COLO829 (cell line): Measurements from ENCODE around the gene ZGPAT.
"Not testable (repeated sequence)": the region's sequence is repeated elsewhere in the genome, so short reads cannot be mapped to it uniquely, and the experiment has no call there.

Experiments used
- DNase-seq: peaks from one replicate; pipeline ENCODE4 v3.0.0; 2012; ENCODE audit warnings: low spot score

Gene ZGPAT

GRCh38 chr20:63765902-63766301, 58.1 kb downstream of the ZGPAT start:
- no peak for DNase-seq

GRCh38 chr20:63766695-63767426, 59.0 kb downstream of the ZGPAT start:
- DNase-seq, result no peak

- no peak for DNase-seq
Observed at GRCh38 chr20:63767456-63767855, 59.6 kb downstream of the ZGPAT start.

DNA sequence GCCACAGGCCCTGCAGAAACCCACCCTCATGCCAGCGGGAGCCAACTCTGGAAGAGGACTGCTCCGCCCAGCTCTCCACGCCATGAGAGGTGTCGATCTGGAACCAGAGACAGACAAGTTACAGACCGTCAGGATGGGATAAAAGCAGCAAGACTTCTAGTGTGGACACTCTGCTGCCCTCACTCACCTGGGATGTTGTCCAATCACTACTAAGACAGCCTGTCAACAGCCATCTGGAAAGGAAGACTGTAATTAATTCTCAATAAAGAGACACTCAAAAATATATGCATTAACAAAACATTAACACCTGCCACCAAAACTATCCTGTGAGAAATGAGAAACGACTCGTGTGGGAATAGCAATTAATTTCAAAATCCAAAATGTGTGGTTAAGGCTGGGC, 60.0 kb downstream of the ZGPAT start:
- no peak for DNase-seq

- DNase-seq, result no peak
Observed at GRCh38 chr20:63768591-63769515, 61.0 kb downstream of the ZGPAT start.

DNA sequence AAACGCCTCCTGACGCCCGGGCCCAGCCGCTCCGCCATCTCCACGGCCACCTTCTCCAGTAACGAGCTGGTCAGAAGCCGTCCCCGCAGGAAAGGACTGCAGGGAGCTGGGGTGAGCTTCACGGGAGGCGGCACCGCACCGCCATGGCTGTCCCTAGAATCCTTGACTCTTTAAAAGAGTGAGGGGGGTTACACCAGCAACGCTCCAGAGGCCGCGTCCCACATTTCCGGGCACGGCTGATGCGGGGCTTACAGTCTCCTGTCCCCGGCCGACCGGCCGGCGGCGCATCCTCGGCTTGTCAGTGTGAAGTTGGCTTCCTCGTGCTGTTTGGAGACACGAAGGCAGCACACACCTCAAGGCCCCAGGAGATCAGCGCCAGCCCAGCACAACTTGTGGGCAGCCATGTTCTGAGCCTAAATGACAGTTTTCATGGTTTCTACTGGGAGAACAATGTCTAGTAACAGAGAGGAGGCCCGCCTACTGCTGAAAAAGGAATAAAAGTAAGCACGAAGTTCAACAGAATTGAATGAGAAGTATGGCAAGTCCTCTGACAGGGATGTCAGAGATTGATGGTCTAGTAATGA, 62.1 kb downstream of the ZGPAT start:
- no peak for DNase-seq

DNA sequence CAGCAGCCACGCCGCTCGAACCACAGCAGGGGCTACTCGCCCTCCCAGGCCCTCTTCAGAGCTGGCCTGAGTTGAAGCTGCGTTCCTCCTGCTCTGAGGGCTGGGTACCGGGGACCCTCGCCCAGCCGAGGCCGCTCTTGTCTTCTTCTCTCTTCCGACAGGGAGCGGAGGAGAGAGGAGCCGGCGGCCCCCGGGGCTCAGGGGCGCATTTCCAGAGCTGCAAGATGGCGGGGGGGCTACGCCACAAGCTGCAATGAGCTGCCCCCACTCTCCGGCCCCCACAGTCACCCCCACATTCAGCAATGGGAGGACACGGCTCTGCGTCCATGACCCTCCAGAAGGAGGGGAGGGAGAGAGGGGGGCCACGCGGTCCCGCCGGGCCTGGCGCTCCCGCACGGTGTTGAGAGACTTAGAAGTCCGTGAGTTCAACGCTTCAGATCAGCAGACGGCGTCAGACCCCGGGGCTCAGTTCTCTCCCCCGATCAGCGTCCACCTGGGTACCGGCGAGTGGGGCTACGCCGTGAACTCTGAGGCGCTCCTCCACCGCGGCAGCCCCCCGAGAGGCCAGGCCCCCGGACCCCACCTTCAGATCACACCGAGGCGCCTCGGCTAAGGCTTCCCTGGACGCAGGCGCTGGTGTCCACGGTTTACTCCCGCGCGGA, 63.3 kb downstream of the ZGPAT start:
- DNase-seq, result no peak

DNA sequence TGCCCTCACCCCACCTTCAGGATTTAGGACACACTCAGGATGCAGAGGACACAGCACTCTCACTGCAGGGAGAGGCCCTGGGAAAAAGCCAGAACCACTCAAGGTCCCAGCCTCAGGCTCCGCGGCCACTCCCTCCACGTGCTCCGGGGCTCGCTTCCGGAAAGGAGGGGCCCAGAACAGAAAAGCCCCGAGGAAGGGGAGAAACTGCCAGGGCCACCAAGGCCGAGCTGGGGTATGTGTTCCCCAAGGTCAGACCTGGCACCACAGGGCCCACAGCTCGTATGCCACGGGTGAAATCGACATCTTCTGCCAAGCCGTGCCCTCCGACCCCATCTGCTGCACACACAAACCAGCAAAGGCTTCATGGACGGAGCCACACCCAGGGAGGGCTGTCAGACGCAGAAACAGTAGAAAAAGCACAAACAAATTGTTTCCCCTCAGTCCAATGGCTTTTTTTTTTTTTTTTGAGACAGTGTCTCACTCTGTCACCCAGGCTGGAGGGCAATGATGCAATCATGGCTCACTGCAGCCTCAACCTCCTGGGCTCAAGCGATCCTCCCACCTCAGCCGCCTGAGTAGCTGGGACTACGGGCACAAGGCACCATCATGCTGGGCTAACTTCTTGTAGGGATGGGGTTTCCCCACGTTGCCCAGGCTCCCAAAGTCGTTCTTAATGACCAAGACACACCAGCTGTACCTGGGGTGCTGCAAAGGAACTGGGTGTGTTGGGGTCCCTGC, 65.1 kb downstream of the ZGPAT start:
- DNase-seq, result no peak

DNA sequence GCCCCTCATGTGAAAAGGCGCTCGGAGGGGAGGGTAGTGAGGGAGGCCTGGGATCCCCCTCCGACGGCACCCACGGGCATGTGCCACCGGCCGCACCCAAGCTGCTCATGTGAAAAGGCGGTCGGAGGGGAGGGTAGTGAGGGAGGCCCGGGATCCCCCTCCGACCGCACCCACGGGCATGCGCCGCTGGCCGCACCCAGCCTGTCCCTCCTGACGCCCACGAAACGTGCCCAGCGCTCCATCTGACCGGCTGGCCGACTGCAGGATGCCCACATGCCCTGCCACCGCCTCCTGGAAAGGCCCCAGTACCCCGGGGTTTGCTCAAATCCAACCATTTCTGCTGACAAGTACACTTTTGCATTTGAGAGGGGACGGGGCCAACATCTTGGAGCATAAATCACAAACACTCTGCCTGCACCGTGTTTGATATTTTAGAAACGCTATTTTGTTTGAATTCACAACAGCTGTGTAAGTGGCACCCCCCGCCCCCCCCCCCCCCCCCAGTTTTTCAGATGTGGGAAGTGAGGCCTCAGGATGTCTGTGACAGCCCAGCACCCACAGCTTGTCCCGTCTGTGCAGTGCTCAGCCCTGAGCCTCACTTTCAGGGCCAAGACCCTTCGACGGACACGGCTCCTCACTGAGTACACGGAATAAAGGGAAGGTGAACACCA, 65.9 kb downstream of the ZGPAT start:
- DNase-seq, result no peak

DNA sequence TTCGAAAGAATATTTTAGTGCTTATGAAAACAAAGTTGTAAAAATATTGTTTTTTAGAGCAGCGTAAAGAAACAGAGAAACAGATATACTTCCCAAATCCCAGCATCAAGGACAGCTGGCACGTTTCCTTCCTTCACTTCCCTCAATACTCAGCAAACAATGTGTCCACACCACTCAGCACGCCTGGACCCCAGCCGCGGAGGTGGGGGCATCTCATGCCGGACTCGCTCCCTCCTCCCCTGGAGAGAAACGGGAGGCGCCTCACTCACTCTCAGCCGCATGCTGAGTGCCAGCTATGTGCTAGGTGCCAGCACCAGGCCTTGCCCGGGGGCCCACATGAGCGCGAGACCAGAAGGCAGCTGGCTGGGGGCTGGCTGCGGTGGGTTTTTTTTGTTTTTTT, 66.5 kb downstream of the ZGPAT start:
- no peak for DNase-seq

DNA sequence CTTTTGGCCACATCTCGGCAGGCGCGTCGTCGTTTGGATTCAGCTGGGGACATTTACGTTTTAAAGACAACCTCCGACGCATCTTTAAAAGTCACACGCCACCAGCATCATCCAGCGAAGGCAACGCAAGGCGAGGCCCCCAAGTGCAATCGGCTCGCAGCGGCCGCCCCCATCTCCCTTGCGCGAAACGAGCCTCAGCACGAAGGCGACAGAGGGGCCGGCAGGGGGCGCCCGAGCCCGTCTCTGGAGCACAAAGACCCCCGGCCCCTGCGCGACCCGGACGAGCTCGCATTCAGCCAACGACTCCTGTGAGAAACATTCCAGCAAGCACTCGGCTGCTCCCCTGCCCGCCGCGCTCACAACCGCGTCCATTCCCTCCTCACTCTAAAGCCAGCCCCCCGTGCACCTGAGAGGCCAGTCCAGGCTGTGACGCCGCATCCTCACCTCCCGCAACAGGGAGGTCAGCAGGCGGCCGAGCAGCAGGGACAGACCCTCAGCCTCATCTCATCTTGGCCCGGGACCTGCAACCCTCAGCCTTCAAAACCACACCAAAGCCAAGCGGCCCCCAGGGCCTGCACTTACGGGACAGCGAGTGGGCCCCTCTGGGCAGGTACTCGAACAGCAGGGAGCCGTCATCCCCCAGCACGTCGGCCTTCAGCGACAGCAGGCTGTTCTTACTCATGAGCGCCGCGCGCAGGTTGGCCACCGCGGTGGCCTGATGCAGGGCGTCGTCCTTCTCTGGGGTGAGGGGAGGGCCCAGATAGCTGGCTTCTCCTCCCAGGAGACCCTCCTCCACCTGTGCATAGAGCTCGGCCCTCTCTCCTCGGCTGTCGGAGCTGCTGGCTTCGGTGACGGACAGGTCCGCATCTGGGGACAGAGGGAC, 67.5 kb downstream of the ZGPAT start:
- DNase-seq, result no peak

- not testable (repeated sequence) for DNase-seq
Observed at GRCh38 chr20:63776875-63777274, 69.0 kb downstream of the ZGPAT start.

DNA sequence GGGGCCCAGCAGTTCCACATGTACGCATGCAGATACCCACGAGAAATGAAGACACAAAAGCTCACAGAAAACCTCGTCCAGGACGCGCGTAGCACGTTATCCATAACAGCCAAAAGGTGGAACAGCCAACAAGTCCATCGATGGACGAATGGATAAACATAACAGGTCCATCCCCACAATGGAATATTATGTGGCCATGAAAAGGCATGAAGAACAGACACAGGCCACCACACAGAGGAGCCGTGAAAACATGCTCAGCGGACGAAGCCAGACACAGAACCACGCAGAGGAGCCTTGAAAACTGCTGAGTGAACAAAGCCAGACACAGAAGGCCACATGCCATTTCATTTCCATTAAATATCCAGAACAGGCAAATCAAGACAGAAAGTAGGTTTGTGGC, 69.8 kb downstream of the ZGPAT start:
- no peak for DNase-seq

- DNase-seq, result no peak
Observed at GRCh38 chr20:63778034-63778752, 70.4 kb downstream of the ZGPAT start.

DNA sequence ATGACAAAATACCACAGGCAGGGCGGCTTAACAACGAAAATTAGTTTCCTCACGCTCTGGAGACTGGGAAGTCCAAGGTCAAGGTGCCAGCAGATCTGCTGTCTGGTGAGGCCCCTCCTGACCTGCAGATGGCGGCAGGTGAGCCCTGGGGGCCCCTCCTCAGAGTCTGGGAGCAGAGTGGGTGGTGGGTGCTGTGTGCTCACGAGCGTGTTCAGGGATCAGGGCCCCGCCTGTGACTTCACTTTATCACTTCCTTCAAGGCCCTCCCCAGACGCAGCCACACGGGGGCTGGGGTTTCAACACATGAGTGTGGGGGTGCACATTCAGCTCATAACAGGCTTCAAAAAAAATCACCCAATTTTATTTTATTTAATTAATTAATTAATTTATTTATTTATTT, 71.0 kb downstream of the ZGPAT start:
- DNase-seq, result no peak

DNA sequence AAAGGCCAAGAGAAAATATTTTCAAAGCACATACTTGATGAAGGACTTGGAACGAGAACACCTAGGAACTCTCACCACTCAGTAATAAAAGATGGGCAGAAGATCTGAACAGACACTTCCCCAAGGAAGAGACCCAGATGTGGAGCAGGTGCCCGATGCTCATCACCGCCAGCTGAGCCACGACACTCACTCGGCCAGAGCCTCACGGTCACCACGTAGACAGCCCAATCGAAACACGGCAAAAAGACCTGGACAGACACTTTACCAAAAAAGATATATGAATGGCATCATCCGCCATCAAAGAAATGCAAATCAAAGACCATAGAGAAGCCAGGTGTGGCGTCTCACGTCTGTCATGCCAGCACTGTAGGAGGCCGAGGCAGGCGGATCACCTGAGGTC, 73.3 kb downstream of the ZGPAT start:
- no peak for DNase-seq

- DNase-seq, result no peak
Observed at GRCh38 chr20:63782051-63782471, 74.2 kb downstream of the ZGPAT start.

DNA sequence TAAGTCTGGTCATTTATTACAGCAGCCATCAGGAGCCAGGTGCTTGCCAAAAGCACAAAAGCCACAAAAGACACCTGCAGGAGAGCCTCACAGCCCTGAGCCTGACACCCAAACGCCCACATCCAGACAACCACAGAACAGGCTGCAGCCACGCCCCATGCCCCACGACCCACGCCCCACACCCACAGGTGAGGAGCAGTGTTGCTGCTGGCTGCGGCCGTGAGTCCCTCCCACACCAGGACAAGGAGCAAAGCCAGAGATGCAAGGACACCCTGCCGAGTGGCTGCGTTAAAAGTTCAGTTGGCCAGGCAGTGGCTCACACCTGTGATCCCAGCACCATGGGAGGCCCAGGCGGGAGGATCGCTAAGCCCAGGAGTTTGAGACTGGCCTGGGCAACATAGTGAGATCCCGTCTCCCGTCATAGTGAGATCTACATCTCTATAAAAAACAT, 74.7 kb downstream of the ZGPAT start:
- DNase-seq, result no peak

- no peak for DNase-seq
Observed at GRCh38 chr20:63783970-63784369, 76.1 kb downstream of the ZGPAT start.
